Upper lobe of left lung (tissue), 6 donors: Measurements from ENCODE around the gene TGM6. TPM values are rescaled to one million over a fixed set of nuclear protein-coding genes. Genes with fewer than 3 reads are reported as not detected.

Experiments used
- ATAC-seq, 2 donors: fragments of 200-7000 bp; cut with Tn5 transposase; one replicate each; pipeline ENCODE4 v1.9.1; 2022; ENCODE audit warnings: mild to moderate bottlenecking in 2 of 2, moderate library complexity in 2 of 2; ENCODE audit not compliant: low FRiP score in 2 of 2
- DNase-seq, 2 donors: peaks; one replicate each; pipeline ENCODE4 v3.0.0-alpha.2; 2019 to 2020
- H3K27ac ChIP-seq, 4 donors: fragments of 200-600 bp; sonication (generic); one replicate each; pipeline ENCODE4 v1.5.1; 2016 to 2019
- H3K27me3 ChIP-seq, 4 donors: fragments of 200-600 bp; sonication (generic); one replicate each; pipeline ENCODE4 v1.5.1; 2017 to 2019
- H3K36me3 ChIP-seq, 4 donors: fragments of 200-600 bp; sonication (generic); one replicate each; pipeline ENCODE4 v1.5.1; 2016 to 2019
- H3K4me1 ChIP-seq, 4 donors: fragments of 200-600 bp; sonication (generic); one replicate each; pipeline ENCODE4 v1.5.1; 2018 to 2019
- H3K4me3 ChIP-seq, 4 donors: fragments of 200-600 bp; sonication (generic); one replicate each; pipeline ENCODE4 v1.5.1; 2017 to 2019; ENCODE audit warnings: mild to moderate bottlenecking in 2 of 4, moderate library complexity in 1 of 4
- H3K9me3 ChIP-seq, 4 donors: fragments of 200-600 bp; sonication (generic); one replicate each; pipeline ENCODE4 v1.5.1; 2018 to 2019
- EP300 ChIP-seq, 4 donors: sonication (generic); formaldehyde crosslinking; IDR thresholded peaks; one replicate each; pipeline ENCODE4 v1.5.1; 2017; ENCODE audit warnings: antibody characterized with exemption in 4 of 4, control low read depth in 2 of 4
- POLR2A ChIP-seq, 4 donors: fragments of 450-650 bp; IDR thresholded peaks; one replicate each; pipeline ENCODE4 v1.5.1; 2016 to 2017; ENCODE audit warnings: antibody characterized with exemption in 4 of 4, mild to moderate bottlenecking in 2 of 4
- POLR2AphosphoS5 ChIP-seq, 2 donors: sonication (generic); formaldehyde crosslinking; IDR thresholded peaks; one replicate each; pipeline ENCODE4 v1.5.1; 2017; ENCODE audit warnings: antibody characterized with exemption in 2 of 2
- WGBS, 2 donors: methylation state at CpG; one replicate each; pipeline ENCODE4 v1.1.5; 2017 to 2018; 5-methylcytosine and 5-hydroxymethylcytosine counted together
- total RNA-seq, 6 donors: library from RNA; depleted of rRNA in 4 of 6; stranded (reverse); fragments of >200 nt in 4 of 6; gene quantifications; one replicate each; pipeline versions ENCODE4 v1.1.0 to v1.2.1, GENCODE V29; 2016 to 2021
- TF ChIP-seq, protein P1 (sequence below), 6 experiments: fragments of 450-650 bp in 4 of 6; fragments of 200-600 bp in 2 of 6; sonication (generic) in 2 of 6; IDR thresholded peaks; one replicate each; pipeline ENCODE4 v1.5.1; 2016 to 2019; ENCODE audit warnings: antibody characterized with exemption in 6 of 6
- donor health status: DM: no; HTN: no; CAD: no; lungs with moderate emphysema.
- donor health status: DM: no; HTN: yes; CAD: no; lungs with severe emphysema.

Gene TGM6
- total RNA-seq, 6 donors from 2014 or later = not detected

DNA sequence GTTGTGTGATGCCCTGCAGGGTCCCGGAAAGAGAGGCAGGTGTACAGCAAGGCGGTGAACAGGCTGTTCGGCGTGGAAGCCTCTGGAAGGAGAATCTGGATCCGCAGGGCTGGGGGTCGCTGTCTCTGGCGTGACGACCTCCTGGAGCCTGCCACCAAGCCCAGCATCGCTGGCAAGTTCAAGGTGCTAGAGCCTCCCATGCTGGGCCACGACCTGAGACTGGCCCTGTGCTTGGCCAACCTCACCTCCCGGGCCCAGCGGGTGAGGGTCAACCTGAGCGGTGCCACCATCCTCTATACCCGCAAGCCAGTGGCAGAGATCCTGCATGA is 36.5 kb downstream of the TGM6 start:
- 79 to 85% methylated on average over 14 of the region's 14 CpGs for whole genome bisulfite sequencing, 2 donors

DNA sequence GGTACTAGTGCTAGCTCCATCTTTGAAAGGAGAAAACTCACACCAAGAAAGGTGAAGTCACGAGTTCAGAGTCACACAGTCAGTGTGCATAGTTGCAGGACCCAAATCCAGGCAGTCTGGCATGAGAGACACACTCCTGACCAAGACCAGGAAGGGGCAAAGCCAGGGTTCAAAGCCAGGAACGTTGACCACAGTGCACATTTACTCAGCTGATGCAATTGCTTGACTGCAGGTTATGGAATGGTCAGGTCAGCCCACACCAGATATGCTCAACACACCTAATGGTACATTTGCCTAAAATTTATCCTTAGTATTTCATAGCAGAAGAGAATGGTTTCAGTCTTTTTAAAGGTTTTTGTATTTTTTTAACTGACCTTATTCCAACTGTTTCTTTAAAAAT is 37.7 kb downstream of the TGM6 start:
- Histone ChIP-seq H3K27me3 (no peaks in the 10 kb centered on the region), H3K36me3 (no peaks in the 10 kb centered on the region), H3K9me3 (no peaks in the 10 kb centered on the region), H3K27ac (no peak overlapping the region), H3K4me3 (no peak overlapping the region), H3K4me1 (no peaks in the 10 kb centered on the region)
- ATAC-seq = no peak
- DNase-seq = no peak
- TF ChIP-seq POLR2AphosphoS5 (IDR thresholded peaks at IDR 0.05) = no peak
- TF ChIP-seq, protein P1, sequence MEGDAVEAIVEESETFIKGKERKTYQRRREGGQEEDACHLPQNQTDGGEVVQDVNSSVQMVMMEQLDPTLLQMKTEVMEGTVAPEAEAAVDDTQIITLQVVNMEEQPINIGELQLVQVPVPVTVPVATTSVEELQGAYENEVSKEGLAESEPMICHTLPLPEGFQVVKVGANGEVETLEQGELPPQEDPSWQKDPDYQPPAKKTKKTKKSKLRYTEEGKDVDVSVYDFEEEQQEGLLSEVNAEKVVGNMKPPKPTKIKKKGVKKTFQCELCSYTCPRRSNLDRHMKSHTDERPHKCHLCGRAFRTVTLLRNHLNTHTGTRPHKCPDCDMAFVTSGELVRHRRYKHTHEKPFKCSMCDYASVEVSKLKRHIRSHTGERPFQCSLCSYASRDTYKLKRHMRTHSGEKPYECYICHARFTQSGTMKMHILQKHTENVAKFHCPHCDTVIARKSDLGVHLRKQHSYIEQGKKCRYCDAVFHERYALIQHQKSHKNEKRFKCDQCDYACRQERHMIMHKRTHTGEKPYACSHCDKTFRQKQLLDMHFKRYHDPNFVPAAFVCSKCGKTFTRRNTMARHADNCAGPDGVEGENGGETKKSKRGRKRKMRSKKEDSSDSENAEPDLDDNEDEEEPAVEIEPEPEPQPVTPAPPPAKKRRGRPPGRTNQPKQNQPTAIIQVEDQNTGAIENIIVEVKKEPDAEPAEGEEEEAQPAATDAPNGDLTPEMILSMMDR (IDR thresholded peaks at IDR 0.05) = no peak
- no peak for TF ChIP-seq EP300 (IDR thresholded peaks at IDR 0.05)
- TF ChIP-seq POLR2A (IDR thresholded peaks at IDR 0.05) = no peak
- WGBS, 2 donors = 24 to 59% methylated on average over 2 of the region's 2 CpGs

More for the DNA sequence above, 36.5 kb downstream of the TGM6 start:
- no peaks in the 10 kb centered on the region for H3K27me3 ChIP-seq
- no peaks in the 10 kb centered on the region for H3K36me3 ChIP-seq
- no peaks in the 10 kb centered on the region for H3K9me3 ChIP-seq
- no peak overlapping the region for H3K27ac ChIP-seq
- DNase-seq = peak in 1 of 2 donors; percentile 68
- TF ChIP-seq POLR2A (IDR thresholded peaks at IDR 0.05) = no peak
- no peak for TF ChIP-seq POLR2AphosphoS5 (IDR thresholded peaks at IDR 0.05)
- TF ChIP-seq EP300 (IDR thresholded peaks at IDR 0.05) = no peak
- TF ChIP-seq, protein P1 (IDR thresholded peaks at IDR 0.05) = no peak
- H3K4me3 ChIP-seq = no peak overlapping the region
- peak in 1 of 2 donors; percentile 57 for ATAC-seq
- H3K4me1 ChIP-seq = no peaks in the 10 kb centered on the region

DNA sequence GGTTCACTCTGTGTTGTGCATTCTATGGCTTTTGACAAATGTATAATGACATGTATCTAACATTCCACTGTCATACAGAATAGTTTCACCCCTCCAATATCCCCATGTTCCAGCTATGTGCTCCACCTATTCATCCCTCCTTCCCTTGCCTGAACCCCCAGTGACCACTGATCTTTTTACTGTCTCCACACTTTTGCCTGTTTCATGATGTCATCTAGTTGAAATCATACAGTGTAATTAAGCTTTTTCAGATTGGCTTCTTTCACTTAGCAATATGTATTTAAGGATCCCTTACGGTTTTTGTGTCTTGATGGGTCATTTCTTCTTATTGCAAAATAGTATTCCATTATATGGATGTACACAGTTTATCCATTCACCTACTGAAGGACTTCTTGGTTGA is 39.8 kb downstream of the TGM6 start:
- ATAC-seq (no peak), DNase-seq (no peak)
- Histone ChIP-seq H3K9me3 (no peaks in the 10 kb centered on the region), H3K27me3 (no peaks in the 10 kb centered on the region), H3K27ac (no peak overlapping the region), H3K4me1 (no peaks in the 10 kb centered on the region), H3K4me3 (no peak overlapping the region), H3K36me3 (no peaks in the 10 kb centered on the region)
- 72 to 81% methylated on average over 1 of the region's 1 CpG for WGBS, 2 donors
- no peak for TF ChIP-seq EP300 (IDR thresholded peaks at IDR 0.05)
- TF ChIP-seq POLR2A (IDR thresholded peaks at IDR 0.05) = no peak
- TF ChIP-seq POLR2AphosphoS5 (IDR thresholded peaks at IDR 0.05) = no peak
- TF ChIP-seq, protein P1 (IDR thresholded peaks at IDR 0.05) = no peak

DNA sequence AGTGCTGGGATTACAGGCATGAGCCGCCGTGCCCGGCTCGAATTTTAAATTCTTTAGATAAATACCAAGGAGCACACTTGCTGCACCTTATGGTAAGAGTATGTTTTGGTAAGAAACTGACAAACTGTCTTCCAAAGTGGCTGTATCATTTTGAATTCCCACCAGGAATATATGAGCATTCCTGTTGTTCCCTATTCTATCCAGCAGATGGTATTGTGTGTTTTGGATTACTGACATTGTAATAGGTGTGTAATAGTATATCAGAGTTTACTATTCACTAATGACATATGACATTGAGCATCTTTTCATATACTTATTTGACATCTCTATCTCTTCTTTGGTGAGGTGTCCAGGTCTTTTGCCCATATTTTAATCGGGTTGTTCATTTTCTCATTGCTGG is 40.5 kb downstream of the TGM6 start:
- Histone ChIP-seq H3K27ac (no peak overlapping the region), H3K4me3 (no peak overlapping the region), H3K36me3 (no peaks in the 10 kb centered on the region), H3K27me3 (no peaks in the 10 kb centered on the region), H3K4me1 (no peaks in the 10 kb centered on the region), H3K9me3 (no peaks in the 10 kb centered on the region)
- WGBS, 2 donors = 82 to 84% methylated on average over 5 of the region's 5 CpGs
- ATAC-seq = no peak
- DNase-seq = no peak
- TF ChIP-seq POLR2AphosphoS5 (IDR thresholded peaks at IDR 0.05) (no peak), EP300 (IDR thresholded peaks at IDR 0.05) (no peak), POLR2A (IDR thresholded peaks at IDR 0.05) (no peak)
- TF ChIP-seq, protein P1 (IDR thresholded peaks at IDR 0.05) = no peak

DNA sequence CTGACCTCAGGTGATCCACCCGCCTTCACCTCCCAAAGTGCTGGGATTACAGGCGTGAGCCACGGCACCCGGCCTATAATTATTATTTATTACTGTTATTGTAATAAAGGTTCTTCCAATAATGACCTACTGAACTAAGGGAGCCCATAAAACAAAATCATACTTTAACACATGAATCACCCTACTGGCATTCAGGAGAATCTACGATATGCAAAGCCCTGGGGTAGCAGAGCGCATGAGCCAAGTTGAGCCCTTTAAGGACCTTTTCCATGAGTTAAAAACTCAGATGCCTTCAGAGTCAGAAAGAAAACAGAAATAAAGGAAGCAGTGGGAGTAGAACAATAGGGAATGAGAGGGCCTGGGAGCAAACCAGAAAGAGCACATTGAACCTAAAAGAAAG is 48.4 kb downstream of the TGM6 start:
- no peaks in the 10 kb centered on the region for H3K4me1 ChIP-seq
- TF ChIP-seq POLR2AphosphoS5 (IDR thresholded peaks at IDR 0.05) = no peak
- TF ChIP-seq EP300 (IDR thresholded peaks at IDR 0.05) = no peak
- TF ChIP-seq, protein P1 (IDR thresholded peaks at IDR 0.05) = no peak
- TF ChIP-seq POLR2A (IDR thresholded peaks at IDR 0.05) = no peak

More for the DNA sequence above, 48.4 kb downstream of the TGM6 start:
- H3K27me3 ChIP-seq = no peaks in the 10 kb centered on the region
- H3K9me3 ChIP-seq = no peaks in the 10 kb centered on the region
- H3K4me3 ChIP-seq = no peak overlapping the region
- ATAC-seq = no peak
- DNase-seq = no peak
- WGBS, 2 donors = 89 to 90% methylated on average over 6 of the region's 6 CpGs
- H3K36me3 ChIP-seq = no peaks in the 10 kb centered on the region
- no peak overlapping the region for H3K27ac ChIP-seq
